Rectal smooth muscle tissue (tissue), 1 donor: ENCODE data around the gene SBDS.
"Not testable (repeated sequence)": the region's sequence is repeated elsewhere in the genome, so short reads cannot be mapped to it uniquely, and the experiment has no call there.

Source experiments
- H3K27ac ChIP-seq: one replicate; pipeline ENCODE4 v1.7.0; 2013; ENCODE audit warnings: low read depth, low read length, inconsistent platforms
- H3K27me3 ChIP-seq: one replicate; pipeline ENCODE4 v1.7.0; 2013; ENCODE audit warnings: low read length; ENCODE audit not compliant: control insufficient read depth, insufficient read depth
- H3K36me3 ChIP-seq: one replicate; pipeline ENCODE4 v1.7.0; 2013; ENCODE audit warnings: low read length; ENCODE audit not compliant: control insufficient read depth, insufficient read depth
- H3K4me1 ChIP-seq: one replicate; pipeline ENCODE4 v1.7.0; 2013; ENCODE audit warnings: low read length; ENCODE audit not compliant: control insufficient read depth, insufficient read depth
- H3K4me3 ChIP-seq: one replicate; pipeline ENCODE4 v1.7.0; 2013; ENCODE audit warnings: low read length
- H3K9ac ChIP-seq: one replicate; pipeline ENCODE4 v1.7.0; 2013; ENCODE audit warnings: low read length

Gene SBDS

DNA sequence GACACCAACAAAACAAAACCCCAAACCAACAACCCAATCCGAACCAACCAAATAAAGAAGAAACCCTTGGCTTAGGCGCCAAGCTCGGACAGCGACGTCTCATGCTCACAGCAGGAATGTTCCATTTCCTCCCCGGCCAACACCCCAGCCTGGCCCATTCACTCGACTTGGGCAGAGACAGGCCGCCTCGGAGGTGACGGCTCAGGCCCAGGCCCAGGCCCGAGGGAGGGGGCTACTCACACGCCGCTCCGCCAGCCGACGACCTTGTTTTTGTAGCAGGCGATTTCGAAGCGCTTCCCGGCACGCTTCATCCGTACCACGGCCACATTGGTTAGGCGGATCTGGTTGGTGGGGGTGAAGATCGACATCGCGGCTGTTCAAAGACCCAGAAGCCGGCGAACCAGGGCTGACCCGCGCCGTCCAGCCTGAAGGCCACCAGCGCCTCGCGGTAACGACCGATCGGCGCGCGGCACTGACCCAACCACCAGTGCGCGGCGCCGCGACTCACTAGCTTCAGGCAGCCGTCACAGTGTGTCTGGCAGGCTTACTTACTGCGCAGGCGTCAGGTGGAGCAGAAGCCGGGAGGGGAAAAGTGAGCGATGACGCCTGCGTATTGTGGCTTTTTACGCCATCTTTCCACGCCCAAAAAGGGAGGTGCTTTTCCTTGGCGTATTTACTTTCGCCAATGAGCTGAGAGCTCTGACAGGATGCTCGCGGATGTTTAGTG is at the start of gene SBDS:
Gene SBDS, minus strand, starts transcription at position 537 of the 727 bp plus-strand sequence. Its CDS starts 169 bp downstream, at position 368.
- not testable (repeated sequence) for H3K27me3 ChIP-seq, H3K36me3 ChIP-seq, H3K4me1 ChIP-seq
- H3K27ac ChIP-seq, result peak within 1 kb of the TSS; percentile 99
- peak within 1 kb of the TSS; percentile 98 for H3K9ac ChIP-seq
- peak within 1 kb of the TSS; percentile 73 for H3K4me3 ChIP-seq

DNA sequence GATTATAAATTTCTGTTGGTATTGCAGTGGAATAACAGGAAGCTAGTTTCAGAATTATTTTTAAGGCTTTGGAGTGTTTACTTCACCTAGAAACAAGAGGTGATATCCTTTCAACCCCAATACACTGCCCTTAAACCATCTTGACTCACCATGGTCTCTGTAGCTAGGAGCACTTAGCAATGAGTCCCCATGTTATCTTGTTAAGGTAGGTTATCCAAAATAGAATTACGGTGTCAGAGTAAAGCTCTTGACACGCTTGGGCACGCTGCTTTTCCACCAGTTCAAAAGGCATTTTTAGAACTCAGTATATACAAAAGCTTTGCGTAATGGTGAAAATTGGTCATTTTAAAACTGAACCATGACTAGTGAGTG is 48.2 kb upstream of the SBDS start:
- H3K27ac ChIP-seq, result peak overlapping the region; percentile 61
- H3K9ac ChIP-seq, H3K36me3 ChIP-seq, H3K4me1 ChIP-seq, H3K4me3 ChIP-seq, H3K27me3 ChIP-seq: not testable (repeated sequence)

DNA sequence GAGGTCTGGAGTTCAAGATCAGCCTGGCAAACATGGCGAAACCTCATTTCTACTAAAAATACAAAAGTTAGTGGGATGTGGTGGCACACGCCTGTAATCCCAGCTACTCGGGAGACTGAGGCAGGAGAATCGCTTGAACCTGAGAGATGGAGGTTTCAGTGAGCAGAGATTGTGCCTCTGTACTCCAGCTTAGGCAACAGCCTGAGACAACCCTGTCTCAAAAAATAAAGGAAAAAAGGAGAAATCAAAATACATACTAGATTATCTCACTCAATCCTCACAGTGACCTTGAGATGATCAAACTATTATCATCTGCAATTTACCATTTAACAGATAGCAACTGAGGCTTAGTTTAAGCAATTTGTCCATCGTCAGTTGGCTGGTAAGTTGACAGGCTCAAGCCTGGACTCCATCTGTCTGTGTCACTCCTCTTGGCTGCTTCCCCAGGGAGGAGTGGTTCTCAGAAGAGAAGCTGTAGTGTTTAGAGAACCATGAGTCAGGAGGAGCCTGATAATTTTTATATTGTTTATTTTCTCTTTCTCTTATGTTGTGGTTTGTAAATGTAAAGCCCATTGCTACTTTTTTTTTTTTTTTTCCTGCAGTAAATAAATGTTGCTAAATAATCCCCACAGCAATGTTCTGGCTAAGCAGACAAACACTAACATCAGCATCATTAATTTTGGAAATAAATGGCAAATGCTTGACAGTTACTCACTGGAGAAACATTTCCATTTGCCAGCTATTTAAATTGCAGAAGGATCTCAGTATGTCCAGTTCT is 47.6 kb upstream of the SBDS start:
- H3K27ac ChIP-seq, result peak overlapping the region; percentile 61
- not testable (repeated sequence) for H3K4me3 ChIP-seq, H3K27me3 ChIP-seq, H3K9ac ChIP-seq, H3K36me3 ChIP-seq, H3K4me1 ChIP-seq

DNA sequence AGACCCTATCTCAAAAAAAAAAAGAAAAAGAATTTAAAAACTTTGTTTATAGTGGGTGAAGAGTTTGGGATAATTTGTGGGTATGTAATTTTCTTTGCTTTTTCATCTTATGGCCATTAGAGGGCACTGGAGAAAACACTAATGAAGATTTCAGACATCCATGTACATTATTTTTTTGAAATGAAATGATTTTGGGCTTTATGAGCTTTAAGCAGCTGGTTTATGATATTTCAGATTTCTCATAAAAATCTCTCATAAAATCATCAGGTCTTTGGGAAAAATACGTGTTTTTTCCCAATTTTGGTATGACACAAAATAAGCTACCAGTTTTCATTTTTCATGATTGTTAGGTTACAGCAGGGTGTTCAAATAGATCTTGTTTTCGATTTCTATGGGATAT is 45.4 kb upstream of the SBDS start:
- H3K36me3 ChIP-seq, H3K9ac ChIP-seq, H3K4me3 ChIP-seq, H3K4me1 ChIP-seq, H3K27ac ChIP-seq, H3K27me3 ChIP-seq: not testable (repeated sequence)

DNA sequence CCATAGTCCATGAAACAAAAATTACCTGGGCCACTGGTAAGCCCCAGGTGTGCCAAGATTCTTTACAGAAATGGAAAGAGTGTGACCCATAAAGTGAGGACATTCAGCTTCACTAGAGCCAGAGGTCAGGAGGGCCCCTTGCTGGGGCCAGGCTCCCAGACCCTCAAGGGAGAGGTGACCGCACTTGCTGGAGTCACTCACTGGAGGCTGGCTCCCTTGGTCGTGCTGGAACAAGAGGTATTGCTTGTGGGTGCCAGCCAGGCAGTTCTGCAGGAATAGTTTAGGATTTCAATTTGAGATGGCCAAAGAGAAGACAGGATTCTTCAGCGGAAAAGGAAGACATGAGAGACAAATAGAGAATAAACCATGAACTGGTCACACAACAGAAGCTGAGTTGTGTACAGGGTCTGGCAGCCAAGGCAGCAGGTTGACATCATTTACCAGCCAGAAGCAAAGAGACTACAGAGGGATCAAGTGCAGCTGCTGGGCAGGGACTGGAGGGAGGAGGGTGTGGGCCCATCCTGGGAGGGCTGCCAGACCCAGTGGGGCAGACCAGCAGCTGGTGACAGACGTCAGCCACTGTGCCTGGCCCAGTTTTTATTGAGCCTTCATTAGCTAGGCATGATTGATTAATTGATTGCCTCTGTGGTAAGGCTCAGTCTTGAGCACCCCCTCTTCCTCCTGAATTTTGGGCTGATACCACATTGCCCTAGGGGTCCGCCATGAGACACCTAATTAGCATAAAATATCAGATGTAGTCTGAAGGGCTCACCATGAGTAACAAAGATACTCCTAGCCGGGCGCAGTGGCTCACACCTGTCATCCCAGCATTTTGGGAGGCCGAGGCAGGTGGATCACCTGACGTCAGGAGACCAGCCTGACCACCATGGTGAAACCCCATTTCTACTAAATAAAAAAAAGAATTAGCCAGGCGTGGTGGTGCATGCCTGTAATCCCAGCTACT is 41.3 kb upstream of the SBDS start:
- H3K4me3 ChIP-seq, H3K36me3 ChIP-seq, H3K4me1 ChIP-seq, H3K27ac ChIP-seq, H3K9ac ChIP-seq, H3K27me3 ChIP-seq: not testable (repeated sequence)

DNA sequence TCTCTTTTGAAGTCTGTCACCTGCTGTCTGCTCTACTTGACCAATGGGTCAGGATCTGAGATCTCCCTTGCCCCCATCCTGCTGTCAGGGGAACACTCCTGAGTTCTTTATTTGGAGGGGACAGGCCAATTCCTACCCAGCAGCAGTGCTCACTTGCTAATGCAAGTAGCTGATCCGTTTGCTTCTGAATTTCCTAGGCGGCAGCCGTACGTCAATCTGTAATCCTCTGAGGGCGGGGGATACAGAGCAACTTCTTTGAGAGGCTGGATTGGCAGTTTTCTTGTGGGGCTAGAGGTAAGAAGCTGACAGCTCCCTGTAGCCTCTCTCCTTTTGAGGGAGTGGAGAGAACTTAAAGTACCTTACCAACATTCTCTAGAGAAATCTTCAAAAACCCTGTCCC is 37.9 kb upstream of the SBDS start:
- H3K27me3 ChIP-seq, result no peaks in the 10 kb centered on the region
- peaks cover 2% of the 10 kb centered on the region for H3K36me3 ChIP-seq
- H3K4me1 ChIP-seq, result no peaks in the 10 kb centered on the region
- H3K27ac ChIP-seq, result no peak overlapping the region
- no peak overlapping the region for H3K4me3 ChIP-seq
- H3K9ac ChIP-seq, result no peak overlapping the region

DNA sequence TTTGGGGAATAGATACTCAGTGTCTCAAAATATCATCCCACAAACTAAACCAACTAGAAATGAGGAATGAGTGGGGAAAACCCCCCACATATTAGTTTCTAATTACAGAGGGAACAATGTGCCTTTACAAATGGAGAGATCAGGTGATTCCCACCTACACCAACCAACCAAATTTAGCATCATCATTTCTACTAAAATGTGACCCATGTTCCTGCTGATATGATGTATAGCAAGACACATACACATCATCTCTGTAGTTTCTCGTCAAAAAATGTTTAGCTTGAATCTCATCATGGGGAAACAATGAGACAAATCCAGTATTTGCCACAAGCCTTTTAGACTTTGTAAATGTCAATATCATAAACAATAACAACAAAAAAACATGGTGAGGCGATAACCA is 36.3 kb upstream of the SBDS start:
- not testable (repeated sequence) for H3K36me3 ChIP-seq, H3K27me3 ChIP-seq, H3K4me1 ChIP-seq, H3K4me3 ChIP-seq, H3K27ac ChIP-seq, H3K9ac ChIP-seq

DNA sequence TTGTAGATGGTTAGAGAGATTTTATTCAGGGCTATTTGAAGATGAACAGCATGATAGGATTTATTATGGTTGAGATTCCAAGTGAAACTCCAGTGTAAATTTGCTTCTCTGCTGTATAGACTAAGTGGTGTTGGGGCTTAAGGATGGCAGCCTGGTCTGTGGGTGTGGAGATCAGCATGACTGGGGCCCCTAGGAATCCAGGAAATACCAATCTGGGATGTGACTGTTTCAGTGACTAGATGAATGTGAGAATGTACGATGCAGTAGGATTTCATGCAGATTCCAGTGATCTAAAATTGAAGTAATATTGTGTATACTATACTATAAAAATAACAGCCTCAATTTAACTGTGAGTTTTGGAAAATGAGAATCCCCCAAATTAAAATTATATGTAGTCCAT is 30.1 kb upstream of the SBDS start:
- H3K27me3 ChIP-seq, H3K27ac ChIP-seq, H3K36me3 ChIP-seq, H3K4me1 ChIP-seq, H3K4me3 ChIP-seq, H3K9ac ChIP-seq: not testable (repeated sequence)

DNA sequence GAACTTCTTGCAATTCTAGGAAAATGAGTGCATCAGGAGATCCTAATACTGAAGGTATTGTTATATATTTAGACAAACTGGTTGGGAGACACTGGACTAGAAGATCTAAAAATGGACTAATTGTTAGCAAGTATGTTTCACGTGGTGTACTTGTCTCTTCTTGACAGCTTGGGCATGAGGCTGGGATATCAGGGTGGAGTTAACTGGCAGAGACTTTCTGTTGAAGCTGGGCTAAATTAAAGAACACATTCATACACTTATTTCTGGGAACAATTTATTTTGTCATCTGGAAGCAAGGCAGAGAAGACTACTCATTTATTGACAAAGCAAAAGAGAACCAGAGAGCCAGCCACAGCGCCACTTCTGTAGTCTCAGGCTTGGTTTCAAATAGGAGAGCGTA is 27.1 kb upstream of the SBDS start:
- Histone ChIP-seq H3K36me3 (peaks cover 12% of the 10 kb centered on the region), H3K9ac (no peak overlapping the region), H3K4me3 (no peak overlapping the region), H3K4me1 (no peaks in the 10 kb centered on the region), H3K27ac (no peak overlapping the region), H3K27me3 (no peaks in the 10 kb centered on the region)

DNA sequence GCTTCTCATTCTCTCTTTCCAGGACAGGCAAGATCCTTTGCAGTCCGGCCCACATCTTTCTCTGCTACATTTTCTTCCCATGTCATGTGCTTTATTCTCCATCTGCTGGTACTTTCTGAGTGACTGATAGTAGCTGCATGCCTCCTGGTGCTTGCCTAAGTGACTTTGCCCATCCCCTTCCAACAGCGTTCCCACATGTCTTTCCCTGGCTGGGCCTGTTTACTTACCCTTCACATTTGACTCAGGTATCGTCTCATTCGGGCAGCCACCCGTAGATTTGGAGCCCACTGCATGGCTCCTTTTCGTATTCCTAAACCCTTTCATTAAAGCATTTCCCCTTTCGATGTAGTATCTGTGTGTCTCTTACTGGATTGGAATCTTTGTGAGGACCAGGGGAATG is 25.9 kb upstream of the SBDS start:
- no peak overlapping the region for H3K4me3 ChIP-seq
- H3K9ac ChIP-seq, result no peak overlapping the region
- H3K27me3 ChIP-seq, result no peaks in the 10 kb centered on the region
- H3K36me3 ChIP-seq, result peaks cover 12% of the 10 kb centered on the region
- no peak overlapping the region for H3K27ac ChIP-seq
- H3K4me1 ChIP-seq, result no peaks in the 10 kb centered on the region

DNA sequence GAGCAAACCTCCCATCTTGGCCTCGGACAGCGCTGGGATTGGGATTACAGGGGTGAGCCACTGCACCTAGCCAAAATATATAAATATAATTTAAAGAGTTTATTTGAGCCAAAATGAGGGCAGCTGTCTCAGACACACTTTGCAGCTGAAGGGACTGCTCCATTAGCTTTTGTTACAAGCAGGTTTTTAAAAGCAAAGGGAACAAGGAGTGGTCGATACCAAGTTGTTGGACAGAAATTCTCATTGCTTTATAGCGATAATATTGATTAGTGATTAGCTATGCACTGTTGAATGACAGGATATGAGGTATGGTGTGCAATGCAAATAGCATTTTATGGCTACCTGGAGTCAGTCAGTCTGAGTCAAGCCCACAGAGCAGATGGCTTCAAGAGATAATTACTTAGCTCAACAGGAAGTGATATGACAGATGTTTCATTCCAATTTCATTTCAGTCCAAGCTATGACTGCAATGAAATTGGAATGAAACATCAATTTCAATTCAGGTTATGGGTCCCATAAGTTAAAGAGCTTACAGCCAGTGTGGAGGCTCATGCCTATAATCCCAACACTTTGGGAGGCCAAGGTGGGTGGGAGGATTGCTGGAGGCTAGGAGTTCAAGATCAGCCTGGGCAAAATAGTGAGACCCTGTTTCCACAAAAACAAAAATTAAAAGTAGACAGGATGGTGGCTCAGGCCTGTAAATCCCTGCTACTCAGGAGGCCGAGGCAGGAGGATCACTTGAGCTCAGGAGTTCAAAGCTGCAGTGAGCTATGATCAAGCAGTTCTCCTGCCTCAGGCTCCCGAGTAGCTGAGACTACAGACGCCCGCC is 24.4 kb upstream of the SBDS start:
- Histone ChIP-seq H3K4me1 (no peaks in the 10 kb centered on the region), H3K36me3 (peaks cover 14% of the 10 kb centered on the region), H3K9ac (no peak overlapping the region), H3K4me3 (no peak overlapping the region), H3K27ac (no peak overlapping the region), H3K27me3 (no peaks in the 10 kb centered on the region)

DNA sequence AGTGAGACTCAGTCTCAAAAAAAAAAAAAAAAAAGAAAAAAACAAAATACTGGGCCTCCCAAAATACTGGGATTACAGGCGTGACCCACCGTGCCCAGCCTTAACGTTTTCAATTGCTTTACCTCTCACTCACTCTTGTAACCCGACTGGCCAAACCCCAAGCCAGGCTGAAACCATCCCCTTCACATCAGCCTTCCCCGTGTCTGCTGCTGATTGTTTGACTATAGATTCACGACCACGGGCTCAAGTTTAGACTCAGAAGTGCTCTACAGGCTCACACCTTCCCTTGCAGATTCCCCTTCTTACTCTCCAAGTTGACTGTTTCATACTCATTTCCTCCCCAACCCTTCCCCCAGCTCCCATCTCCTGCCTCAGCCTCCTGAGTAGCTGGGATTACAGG is 23.6 kb upstream of the SBDS start:
- Histone ChIP-seq H3K36me3 (peaks cover 14% of the 10 kb centered on the region), H3K9ac (no peak overlapping the region), H3K27ac (no peak overlapping the region), H3K4me3 (no peak overlapping the region), H3K27me3 (no peaks in the 10 kb centered on the region), H3K4me1 (no peaks in the 10 kb centered on the region)
